ENCODE results near the gene MYOD1.

DNA sequence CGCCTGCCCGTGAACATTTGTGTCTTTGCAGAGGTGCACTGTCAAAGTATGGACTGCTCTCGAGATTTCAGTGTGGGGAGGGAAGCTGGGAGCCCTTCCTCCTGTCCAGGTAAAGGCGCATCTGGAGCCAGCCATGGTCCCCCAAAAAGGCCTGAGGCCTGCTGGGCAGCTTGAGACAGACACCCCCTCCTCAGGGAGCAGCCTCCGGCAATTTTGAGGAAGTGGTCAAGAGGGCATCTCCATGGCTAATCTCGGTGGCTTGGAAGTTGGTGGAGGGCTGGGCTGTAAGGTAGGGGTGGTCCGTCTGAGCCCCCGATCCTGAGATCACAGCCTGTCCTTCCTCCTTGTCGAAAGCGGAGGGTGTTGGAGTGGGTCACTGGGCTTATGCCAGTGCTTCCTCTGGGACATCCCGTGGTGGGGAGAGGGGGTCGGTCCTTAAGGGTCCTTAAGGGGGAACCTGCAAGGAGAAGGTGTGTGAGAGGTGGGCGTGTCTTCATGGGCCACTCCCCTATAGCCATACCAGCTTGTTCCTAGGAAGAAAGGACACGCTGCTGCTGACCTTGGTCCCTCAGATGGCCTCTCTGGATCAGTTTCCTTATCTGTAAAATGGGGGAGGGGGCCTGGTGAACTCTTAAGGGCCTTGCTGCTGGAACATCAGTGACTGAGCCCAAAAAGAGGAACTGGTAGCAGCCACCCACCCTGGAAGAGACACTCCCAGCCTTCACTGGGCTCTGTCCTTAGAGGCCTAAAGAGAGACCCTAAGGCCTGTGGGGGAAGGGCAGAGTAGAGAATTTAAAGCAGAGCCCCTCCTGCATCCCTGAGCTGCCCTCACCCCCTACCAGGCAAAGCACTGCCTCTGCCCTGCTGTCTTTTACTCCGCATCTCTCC, 17.8 kb downstream of the MYOD1 start:
- TF ChIP-seq, protein P1, sequence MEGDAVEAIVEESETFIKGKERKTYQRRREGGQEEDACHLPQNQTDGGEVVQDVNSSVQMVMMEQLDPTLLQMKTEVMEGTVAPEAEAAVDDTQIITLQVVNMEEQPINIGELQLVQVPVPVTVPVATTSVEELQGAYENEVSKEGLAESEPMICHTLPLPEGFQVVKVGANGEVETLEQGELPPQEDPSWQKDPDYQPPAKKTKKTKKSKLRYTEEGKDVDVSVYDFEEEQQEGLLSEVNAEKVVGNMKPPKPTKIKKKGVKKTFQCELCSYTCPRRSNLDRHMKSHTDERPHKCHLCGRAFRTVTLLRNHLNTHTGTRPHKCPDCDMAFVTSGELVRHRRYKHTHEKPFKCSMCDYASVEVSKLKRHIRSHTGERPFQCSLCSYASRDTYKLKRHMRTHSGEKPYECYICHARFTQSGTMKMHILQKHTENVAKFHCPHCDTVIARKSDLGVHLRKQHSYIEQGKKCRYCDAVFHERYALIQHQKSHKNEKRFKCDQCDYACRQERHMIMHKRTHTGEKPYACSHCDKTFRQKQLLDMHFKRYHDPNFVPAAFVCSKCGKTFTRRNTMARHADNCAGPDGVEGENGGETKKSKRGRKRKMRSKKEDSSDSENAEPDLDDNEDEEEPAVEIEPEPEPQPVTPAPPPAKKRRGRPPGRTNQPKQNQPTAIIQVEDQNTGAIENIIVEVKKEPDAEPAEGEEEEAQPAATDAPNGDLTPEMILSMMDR (IDR thresholded peaks at IDR 0.05; ENCODE audit: low read length): no peak
- no peak for TF ChIP-seq EZH2 (optimal IDR thresholded peaks at IDR 0.05; ENCODE audit: low read depth, low read length)
